HFFc6 (cell line): Measurements from ENCODE around the gene MPHOSPH6. TPM values are rescaled to one million over a fixed set of nuclear protein-coding genes. Genes with fewer than 3 reads are reported as not detected.
"Not testable (repeated sequence)": the region's sequence is repeated elsewhere in the genome, so short reads cannot be mapped to it uniquely, and the experiment has no call there.

Source experiments
- DNase-seq: peaks from one replicate; pipeline ENCODE4 v3.0.0-alpha.2; 2018
- H3K27ac Mint-ChIP-seq: 2 replicates; pipeline ENCODE4 v1.8.0; 2020; ENCODE audit warnings: mild to moderate bottlenecking, mixed read lengths
- H3K27me3 Mint-ChIP-seq: 2 replicates; pipeline ENCODE4 v1.8.0; 2021; ENCODE audit warnings: mild to moderate bottlenecking, moderate library complexity, mixed read lengths; ENCODE audit not compliant: insufficient read depth
- H3K36me3 Mint-ChIP-seq: 2 replicates; pipeline ENCODE4 v1.8.0; 2021; ENCODE audit warnings: low read depth, mixed read lengths
- H3K4me1 Mint-ChIP-seq: 2 replicates; pipeline ENCODE4 v1.8.0; 2020; ENCODE audit warnings: low read depth, mixed read lengths
- H3K4me3 Mint-ChIP-seq: 2 replicates; pipeline ENCODE4 v1.8.0; 2020; ENCODE audit warnings: mild to moderate bottlenecking, moderate library complexity, mixed read lengths
- H3K9me3 Mint-ChIP-seq: 2 replicates; pipeline ENCODE4 v1.8.0; 2020; ENCODE audit warnings: mild to moderate bottlenecking, mixed read lengths
- total RNA-seq, 6 experiments: library from RNA; stranded (reverse); fragmentation: NEBNext Ultra II Directional; extraction: Animal tissue kit (Norgen Biotek cat#: 25700); gene quantifications; 2 replicates in 1 of 6; 3 replicates in 5 of 6; pipeline ENCODE4 v1.2.3, GENCODE V29; 2021
- TF ChIP-seq, protein P1 (sequence below): fragments of 200-600 bp; sonication (generic); IDR thresholded peaks from 2 replicates; pipeline ENCODE4 v1.5.0; 2021; ENCODE audit warnings: antibody characterized with exemption, mild to moderate bottlenecking

Gene MPHOSPH6
- total RNA-seq, 6 experiments from 2014 or later, result 22.8 to 32.1 (median 24.7) TPM

DNA sequence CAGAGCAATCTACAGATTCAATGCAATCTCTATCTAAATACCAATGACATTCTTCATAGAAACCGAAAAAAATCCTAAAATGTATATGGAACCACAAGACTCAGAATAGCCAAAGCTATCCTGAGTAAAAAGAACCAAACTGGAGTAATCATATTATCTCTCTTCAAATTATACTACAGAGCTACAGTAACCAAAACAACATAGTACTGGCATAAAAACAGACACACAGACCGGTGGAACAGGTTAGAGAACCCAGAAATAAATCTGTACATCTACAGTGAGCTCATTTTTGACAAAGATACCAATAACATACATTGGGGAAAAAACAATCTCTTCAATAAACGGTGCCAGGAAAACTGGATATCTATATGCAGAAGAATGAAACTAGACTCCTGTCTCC, 45.4 kb downstream of the MPHOSPH6 start:
- Mint-ChIP-seq H3K27me3 (no peaks in the 10 kb centered on the region), H3K9me3 (no peaks in the 10 kb centered on the region), H3K27ac (no peak overlapping the region), H3K36me3 (no peaks in the 10 kb centered on the region), H3K4me1 (no peaks in the 10 kb centered on the region), H3K4me3 (no peak overlapping the region)
- TF ChIP-seq, protein P1, sequence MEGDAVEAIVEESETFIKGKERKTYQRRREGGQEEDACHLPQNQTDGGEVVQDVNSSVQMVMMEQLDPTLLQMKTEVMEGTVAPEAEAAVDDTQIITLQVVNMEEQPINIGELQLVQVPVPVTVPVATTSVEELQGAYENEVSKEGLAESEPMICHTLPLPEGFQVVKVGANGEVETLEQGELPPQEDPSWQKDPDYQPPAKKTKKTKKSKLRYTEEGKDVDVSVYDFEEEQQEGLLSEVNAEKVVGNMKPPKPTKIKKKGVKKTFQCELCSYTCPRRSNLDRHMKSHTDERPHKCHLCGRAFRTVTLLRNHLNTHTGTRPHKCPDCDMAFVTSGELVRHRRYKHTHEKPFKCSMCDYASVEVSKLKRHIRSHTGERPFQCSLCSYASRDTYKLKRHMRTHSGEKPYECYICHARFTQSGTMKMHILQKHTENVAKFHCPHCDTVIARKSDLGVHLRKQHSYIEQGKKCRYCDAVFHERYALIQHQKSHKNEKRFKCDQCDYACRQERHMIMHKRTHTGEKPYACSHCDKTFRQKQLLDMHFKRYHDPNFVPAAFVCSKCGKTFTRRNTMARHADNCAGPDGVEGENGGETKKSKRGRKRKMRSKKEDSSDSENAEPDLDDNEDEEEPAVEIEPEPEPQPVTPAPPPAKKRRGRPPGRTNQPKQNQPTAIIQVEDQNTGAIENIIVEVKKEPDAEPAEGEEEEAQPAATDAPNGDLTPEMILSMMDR, result no peak
- no peak for DNase-seq

DNA sequence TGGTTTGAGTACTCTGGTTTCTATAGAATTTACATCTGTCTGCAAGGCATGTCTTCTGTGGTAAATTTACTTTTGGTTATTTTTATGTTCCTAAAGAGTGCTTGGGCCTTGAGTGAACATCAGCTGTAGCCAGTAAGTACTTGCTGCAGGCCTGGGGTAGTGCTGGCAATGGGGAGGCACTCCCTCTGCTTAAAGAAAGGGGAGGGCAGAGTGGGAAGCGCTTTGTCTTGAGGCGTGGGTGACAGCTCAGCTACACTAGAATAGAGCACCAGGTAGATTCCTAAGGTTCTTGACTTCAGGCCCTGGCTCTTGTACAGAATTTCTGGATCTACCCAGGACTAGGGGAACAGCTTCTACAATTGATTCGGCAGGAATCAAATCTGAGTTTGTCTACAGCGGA, 50.6 kb downstream of the MPHOSPH6 start:
- H3K9me3 Mint-ChIP-seq, result no peaks in the 10 kb centered on the region
- H3K36me3 Mint-ChIP-seq, result no peaks in the 10 kb centered on the region
- H3K4me3 Mint-ChIP-seq, result no peak overlapping the region
- no peak for DNase-seq
- TF ChIP-seq, protein P1, result no peak
- no peaks in the 10 kb centered on the region for H3K27me3 Mint-ChIP-seq
- H3K27ac Mint-ChIP-seq, result no peak overlapping the region
- no peaks in the 10 kb centered on the region for H3K4me1 Mint-ChIP-seq

DNA sequence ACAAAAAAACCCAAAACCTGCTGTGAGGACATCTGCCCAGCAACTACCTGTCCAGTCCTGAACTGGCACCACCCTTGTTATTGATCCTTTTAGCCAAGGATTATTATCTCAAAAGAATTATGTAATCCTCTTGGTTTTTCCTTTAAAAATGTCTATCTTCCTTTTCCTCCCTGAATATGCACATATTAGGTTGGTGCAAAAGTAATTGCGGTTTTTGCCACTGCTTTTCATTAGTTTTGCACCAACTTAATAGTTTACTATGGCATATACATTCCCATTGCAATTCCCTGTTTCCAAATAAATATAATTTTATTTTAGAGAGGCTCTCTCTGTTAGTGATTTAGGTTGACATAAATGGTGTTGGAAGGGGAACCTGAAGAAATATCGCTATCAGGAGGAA, 51.3 kb downstream of the MPHOSPH6 start:
- H3K9me3 Mint-ChIP-seq, result no peaks in the 10 kb centered on the region
- TF ChIP-seq, protein P1, result no peak
- no peak overlapping the region for H3K4me3 Mint-ChIP-seq
- no peak for DNase-seq
- H3K36me3 Mint-ChIP-seq, result no peaks in the 10 kb centered on the region
- no peak overlapping the region for H3K27ac Mint-ChIP-seq
- H3K27me3 Mint-ChIP-seq, result no peaks in the 10 kb centered on the region
- H3K4me1 Mint-ChIP-seq, result no peaks in the 10 kb centered on the region

DNA sequence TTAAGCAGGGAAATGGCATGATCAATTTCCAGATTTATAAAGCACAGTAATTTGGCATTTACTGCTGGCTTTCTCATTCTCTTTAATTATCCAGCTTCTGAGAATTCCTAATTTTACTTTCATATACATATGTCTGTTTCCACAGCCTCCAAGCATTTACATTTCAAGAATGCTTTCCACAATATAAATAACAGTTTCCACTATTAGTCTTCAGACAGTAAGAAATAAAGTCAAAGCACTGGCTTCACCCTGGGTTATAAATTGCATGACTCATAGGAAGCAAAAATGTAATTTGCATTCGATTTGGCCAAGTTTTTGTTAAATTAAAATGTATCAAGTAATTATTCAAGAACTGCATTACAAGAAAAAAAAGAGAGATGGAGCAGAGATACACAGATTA, 53.5 kb downstream of the MPHOSPH6 start:
- H3K36me3 Mint-ChIP-seq, result no peaks in the 10 kb centered on the region
- H3K4me3 Mint-ChIP-seq, result no peak overlapping the region
- no peaks in the 10 kb centered on the region for H3K9me3 Mint-ChIP-seq
- no peak overlapping the region for H3K27ac Mint-ChIP-seq
- DNase-seq, result no peak
- no peaks in the 10 kb centered on the region for H3K27me3 Mint-ChIP-seq
- TF ChIP-seq, protein P1, result no peak
- H3K4me1 Mint-ChIP-seq, result no peaks in the 10 kb centered on the region

DNA sequence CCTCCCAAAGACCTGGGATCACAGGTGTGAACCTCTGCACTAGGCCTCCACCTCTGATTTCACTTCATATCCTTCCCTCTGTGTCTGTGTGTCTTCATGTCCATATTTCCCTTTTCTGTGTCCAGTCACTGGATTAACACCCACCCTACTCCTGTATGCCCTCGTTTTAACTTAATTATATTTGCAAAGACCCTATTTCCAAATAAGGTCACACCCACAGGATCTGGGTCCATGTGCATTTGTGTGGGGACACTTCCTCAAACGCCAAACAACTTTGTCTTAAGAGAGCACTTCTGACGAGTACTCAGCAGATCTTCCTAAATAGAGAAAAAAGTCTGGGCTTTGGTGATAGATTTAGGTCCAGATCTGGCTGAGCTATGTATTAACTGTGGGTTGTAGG, 56.3 kb downstream of the MPHOSPH6 start:
- H3K9me3 Mint-ChIP-seq, result no peaks in the 10 kb centered on the region
- H3K27ac Mint-ChIP-seq, result no peak overlapping the region
- no peaks in the 10 kb centered on the region for H3K4me1 Mint-ChIP-seq
- no peaks in the 10 kb centered on the region for H3K36me3 Mint-ChIP-seq
- no peak overlapping the region for H3K4me3 Mint-ChIP-seq
- TF ChIP-seq, protein P1, result no peak
- H3K27me3 Mint-ChIP-seq, result no peaks in the 10 kb centered on the region
- DNase-seq, result no peak

DNA sequence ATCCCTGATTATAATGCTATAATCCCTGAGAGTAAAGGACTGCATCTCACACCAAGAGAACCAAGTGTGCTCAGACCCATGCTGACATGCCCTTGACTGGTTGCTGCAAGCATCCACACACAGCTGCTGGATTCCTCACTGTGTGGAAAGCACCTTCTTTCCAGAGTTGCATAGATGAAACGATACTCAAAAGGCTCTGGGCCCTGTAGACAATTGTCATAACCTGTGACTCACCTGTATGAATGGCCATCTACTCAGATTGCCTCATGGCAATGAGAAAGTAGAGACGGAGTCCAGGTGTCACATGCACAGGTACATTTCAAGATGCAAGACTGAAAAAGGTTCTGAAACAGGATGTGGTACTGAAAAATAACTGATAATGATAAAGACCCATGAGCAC, 58.1 kb downstream of the MPHOSPH6 start:
- no peak for DNase-seq
- Mint-ChIP-seq H3K27me3 (no peaks in the 10 kb centered on the region), H3K27ac (no peak overlapping the region), H3K4me1 (no peaks in the 10 kb centered on the region), H3K36me3 (no peaks in the 10 kb centered on the region), H3K4me3 (no peak overlapping the region), H3K9me3 (no peaks in the 10 kb centered on the region)
- TF ChIP-seq, protein P1, result no peak

DNA sequence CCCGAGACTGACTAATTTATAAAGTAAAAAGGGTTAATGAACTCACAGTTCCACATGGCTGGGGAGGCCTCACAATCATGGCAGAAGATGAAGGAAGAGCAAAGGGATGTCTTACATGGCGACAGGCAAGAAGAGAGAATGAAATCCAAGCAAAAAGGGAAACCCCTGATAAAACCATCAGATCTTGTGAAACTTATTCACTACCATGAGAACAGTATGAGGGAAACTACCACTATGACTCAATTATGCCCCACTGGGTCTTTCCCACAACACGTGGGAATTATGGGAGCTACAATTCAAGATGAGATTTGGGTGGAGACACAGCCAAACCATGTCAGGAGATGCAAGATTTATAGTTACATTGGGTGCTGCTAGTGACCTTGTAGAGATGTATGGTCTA, 60.8 kb downstream of the MPHOSPH6 start:
- H3K9me3 Mint-ChIP-seq, H3K27ac Mint-ChIP-seq, H3K36me3 Mint-ChIP-seq, H3K27me3 Mint-ChIP-seq, H3K4me3 Mint-ChIP-seq, H3K4me1 Mint-ChIP-seq, DNase-seq: not testable (repeated sequence)
